Loucy (cell line): ENCODE data around the gene STAC.
"Not testable (repeated sequence)": the region's sequence is repeated elsewhere in the genome, so short reads cannot be mapped to it uniquely, and the experiment has no call there.

Source experiments
- H2AFZ ChIP-seq: fragments of 200-600 bp; sonication (generic); 2 replicates; pipeline ENCODE4 v1.6.0; 2016; ENCODE audit warnings: antibody characterized with exemption, mild to moderate bottlenecking, low read length, moderate library complexity
- H3F3A ChIP-seq: fragments of 200-600 bp; 2 replicates; pipeline ENCODE4 v1.6.0; 2016; ENCODE audit warnings: antibody characterized with exemption, low read depth, mild to moderate bottlenecking
- H3K27me3 ChIP-seq: fragments of 200-600 bp; sonication (generic); 2 replicates; pipeline ENCODE4 v1.6.1; 2014; ENCODE audit warnings: low read length, mild to moderate bottlenecking; ENCODE audit not compliant: insufficient read depth, poor library complexity, severe bottlenecking
- H3K36me3 ChIP-seq: fragments of 200-600 bp; sonication (generic); 2 replicates; pipeline ENCODE4 v1.6.1; 2016; ENCODE audit warnings: low read length; ENCODE audit not compliant: insufficient read depth
- H3K4me1 ChIP-seq: fragments of 200-600 bp; sonication (generic); 2 replicates; pipeline ENCODE4 v1.5.1; 2014; ENCODE audit warnings: low read length, mild to moderate bottlenecking; ENCODE audit not compliant: insufficient read depth, poor library complexity, severe bottlenecking
- H3K4me2 ChIP-seq: fragments of 200-600 bp; sonication (generic); 2 replicates; pipeline ENCODE4 v1.6.0; 2014; ENCODE audit warnings: antibody characterized with exemption, low read length, low read depth, mild to moderate bottlenecking; ENCODE audit not compliant: poor library complexity, severe bottlenecking
- H3K4me3 ChIP-seq: fragments of 200-600 bp; sonication (generic); 2 replicates; pipeline ENCODE4 v1.5.1; 2014; ENCODE audit warnings: low read length, mild to moderate bottlenecking, mixed read lengths; ENCODE audit not compliant: poor library complexity, severe bottlenecking
- H3K79me2 ChIP-seq: fragments of 200-600 bp; sonication (generic); 2 replicates; pipeline ENCODE4 v1.6.1; 2014; ENCODE audit warnings: low read length; ENCODE audit not compliant: insufficient read depth
- H3K9ac ChIP-seq: fragments of 200-600 bp; sonication (generic); 2 replicates; pipeline ENCODE4 v1.6.0; 2014; ENCODE audit warnings: mild to moderate bottlenecking, low read depth, low read length, moderate library complexity; ENCODE audit not compliant: poor library complexity, severe bottlenecking
- H3K9me2 ChIP-seq: fragments of 200-600 bp; sonication (generic); replicated peaks from 2 replicates; pipeline ENCODE4 v1.6.1; 2016; ENCODE audit warnings: low read depth, low read length, mixed read lengths
- H3K9me3 ChIP-seq: fragments of 200-600 bp; sonication (generic); 2 replicates; pipeline ENCODE4 v1.6.1; 2014; ENCODE audit warnings: mild to moderate bottlenecking, antibody characterized with exemption, low read length, low read depth; ENCODE audit not compliant: insufficient read depth
- H4K20me1 ChIP-seq: fragments of 200-600 bp; sonication (generic); 2 replicates; pipeline ENCODE4 v1.6.0; 2014; ENCODE audit warnings: antibody characterized with exemption, low read length, mild to moderate bottlenecking; ENCODE audit not compliant: insufficient read depth, poor library complexity, severe bottlenecking
- CTCF ChIP-seq: fragments of 200-600 bp; sonication (generic); conservative IDR thresholded peaks from 2 replicates; pipeline ENCODE4 v1.5.1; 2014; ENCODE audit warnings: mild to moderate bottlenecking, antibody characterized with exemption, low read length
- EZH2phosphoT487 ChIP-seq: fragments of 200-600 bp; IDR thresholded peaks from 2 replicates; pipeline ENCODE4 v1.6.1; 2018; ENCODE audit warnings: antibody characterized with exemption, mild to moderate bottlenecking, moderate library complexity, borderline replicate concordance

The STAC gene

GRCh38 chr3:36461597-36461996, 81.3 kb downstream of the STAC start:
- peaks cover 15% of the 10 kb centered on the region; the same call in 1 of the 2 replicates for H3K9me3 ChIP-seq
- H3K4me2 ChIP-seq: no peak overlapping the region
- no peaks in the 10 kb centered on the region for H3F3A ChIP-seq
- H2AFZ ChIP-seq: no peak overlapping the region
- H4K20me1 ChIP-seq: no peaks in the 10 kb centered on the region
- no peak overlapping the region for H3K4me3 ChIP-seq
- H3K79me2 ChIP-seq: no peaks in the 10 kb centered on the region
- H3K27me3 ChIP-seq: no peaks in the 10 kb centered on the region
- no peaks in the 10 kb centered on the region for H3K9me2 ChIP-seq
- TF ChIP-seq CTCF (no peak), EZH2phosphoT487 (no peak)
- H3K4me1 ChIP-seq: no peaks in the 10 kb centered on the region
- H3K36me3 ChIP-seq: no peaks in the 10 kb centered on the region
- no peak overlapping the region for H3K9ac ChIP-seq

GRCh38 chr3:36472045-36472444, 91.7 kb downstream of the STAC start:
- not testable (repeated sequence) for H3K9me3 ChIP-seq, H3K4me1 ChIP-seq, H3K27me3 ChIP-seq, H3F3A ChIP-seq, H4K20me1 ChIP-seq, H3K4me2 ChIP-seq, H3K36me3 ChIP-seq, H2AFZ ChIP-seq, H3K9me2 ChIP-seq, H3K4me3 ChIP-seq, H3K79me2 ChIP-seq, H3K9ac ChIP-seq

GRCh38 chr3:36475558-36475957, 95.3 kb downstream of the STAC start:
- peaks cover 6% of the 10 kb centered on the region; the same call in 1 of the 2 replicates for H3K9me3 ChIP-seq
- TF ChIP-seq CTCF: no peak
- no peak for TF ChIP-seq EZH2phosphoT487
- no peak overlapping the region for H3K4me3 ChIP-seq
- H3K9ac ChIP-seq: no peak overlapping the region
- H3K27me3 ChIP-seq: no peaks in the 10 kb centered on the region
- peaks cover 8% of the 10 kb centered on the region for H3K4me1 ChIP-seq
- no peaks in the 10 kb centered on the region for H4K20me1 ChIP-seq
- no peaks in the 10 kb centered on the region for H3K79me2 ChIP-seq
- H3K9me2 ChIP-seq: no peaks in the 10 kb centered on the region
- H2AFZ ChIP-seq: no peak overlapping the region
- H3K4me2 ChIP-seq: no peak overlapping the region
- peaks cover 3% of the 10 kb centered on the region; the same call in 1 of the 2 replicates for H3K36me3 ChIP-seq
- H3F3A ChIP-seq: no peaks in the 10 kb centered on the region

GRCh38 chr3:36476286-36476942, 96.1 kb downstream of the STAC start:
- H3K9ac ChIP-seq: no peak overlapping the region
- no peak overlapping the region for H3K4me3 ChIP-seq
- H4K20me1 ChIP-seq: no peaks in the 10 kb centered on the region
- no peaks in the 10 kb centered on the region for H3K27me3 ChIP-seq
- TF ChIP-seq CTCF (no peak), EZH2phosphoT487 (no peak)
- no peaks in the 10 kb centered on the region for H3K79me2 ChIP-seq
- H3K4me2 ChIP-seq: no peak overlapping the region
- peaks cover 6% of the 10 kb centered on the region; the same call in 1 of the 2 replicates for H3K9me3 ChIP-seq
- no peaks in the 10 kb centered on the region for H3F3A ChIP-seq
- H3K36me3 ChIP-seq: peaks cover 2% of the 10 kb centered on the region; the same call in 1 of the 2 replicates
- H3K4me1 ChIP-seq: peaks cover 8% of the 10 kb centered on the region
- no peaks in the 10 kb centered on the region for H3K9me2 ChIP-seq
- H2AFZ ChIP-seq: no peak overlapping the region
